Pancreas (tissue), 10 donors: ENCODE results near the gene ATXN10. TPM values are rescaled to one million over a fixed set of nuclear protein-coding genes. Genes with fewer than 3 reads are reported as not detected.

Source experiments
- ATAC-seq, 4 donors: fragments of 200-7000 bp; cut with Tn5 transposase; one replicate each; pipeline versions ENCODE4 v1.8.0 to v1.9.1; 2020; ENCODE audit warnings: mild to moderate bottlenecking in 4 of 4, moderate library complexity in 4 of 4
- DNase-seq, 6 donors: peaks; one replicate each; pipeline ENCODE4 v3.0.0-alpha.2; 2020
- FAIRE-seq: peaks from 2 replicates; lab custom pipeline; 2012; peaks lifted over from hg19 to GRCh38; lab: Jason Lieb, UNC
- H3K27ac ChIP-seq, 4 donors: fragments of 200-600 bp; sonication (generic); 1 replicate in 3 of 4; 2 replicates in 1 of 4; pipeline versions ENCODE4 v1.5.0 to v1.8.0; 2020
- H3K27me3 ChIP-seq, 4 donors: fragments of 200-600 bp; one replicate each; pipeline ENCODE4 v1.8.0; 2021
- H3K36me3 ChIP-seq, 3 donors: fragments of 200-600 bp; sonication (generic) in 1 of 3; one replicate each; pipeline versions ENCODE4 v1.5.0 to v1.8.0; 2020 to 2021
- H3K4me1 ChIP-seq, 3 donors: fragments of 200-600 bp; one replicate each; pipeline ENCODE4 v1.8.0; 2021
- H3K4me3 ChIP-seq, 4 donors: fragments of 200-600 bp; sonication (generic) in 2 of 4; one replicate each; pipeline versions ENCODE4 v1.5.0 to v1.8.0; 2020 to 2021
- H3K9me3 ChIP-seq, 4 donors: fragments of 200-600 bp; one replicate each; pipeline ENCODE4 v1.8.0; 2021
- CTCF ChIP-seq, 4 donors: fragments of 200-600 bp; sonication (generic) in 3 of 4; IDR thresholded peaks; one replicate each; pipeline versions ENCODE4 v1.5.0 to v1.8.0; 2021; ENCODE audit warnings: antibody characterized with exemption in 4 of 4
- WGBS, 2 donors: extraction: QIAGEN DNeasy Blood & Tissue Kit; methylation state at CpG; one replicate each; pipeline ENCODE4 v1.1.7; 2013; 5-methylcytosine and 5-hydroxymethylcytosine counted together
- intact Hi-C, 3 donors: fragments of 100-400 bp; cut with DNase I; formaldehyde crosslinking; loops; one replicate each; pipeline versions ENCODE4 v1.11.1 to v1.14.2; 2022
- polyA plus RNA-seq, 2 donors: library from polyadenylated mRNA; stranded (reverse); fragments of 200-250 nt; gene quantifications; one replicate each; pipeline ENCODE4 v1.2.3, GENCODE V29; 2013
- total RNA-seq, 6 donors: library from RNA; stranded (reverse); fragmentation: NEBNext Ultra II Directional in 4 of 6; extraction: Animal tissue kit (Norgen Biotek cat#: 25700) in 4 of 6; gene quantifications; one replicate each; pipeline versions ENCODE4 v1.2.1 to v1.2.4, GENCODE V29; 2021 to 2023
- donor health status: healthy with polysubstance abuse.
- donor health status: DM: no; HTN: no; CAD: no; lungs with moderate emphysema.
- donor health status: DM: no; HTN: no; CAD: no.
- donor health status: control.
- donor health status: control.
- donor health status: Bipolar disorder and iron deficiency.
- donor health status: DM: yes; HTN: yes; CAD: no.
- donor health status: DM: no; HTN: no; CAD: no.
- donor health status: DM: no; HTN: no; CAD: no.
- donor health status: DM: yes; HTN: yes; CAD: no.

ATXN10 gene
- total and polyA plus RNA-seq, 8 donors: 19.1 to 75.1 (median 62.4) TPM

GRCh38 chr22:45833613-45834012 lies 162.0 kb downstream of the ATXN10 start:
- DNase-seq (no peak), ATAC-seq (no peak), FAIRE-seq (no peak)
- no peak for TF ChIP-seq CTCF (IDR thresholded peaks at IDR 0.05)
- no peak overlapping the region for H3K27ac ChIP-seq
- H3K9me3 ChIP-seq: no peaks in the 10 kb centered on the region
- H3K27me3 ChIP-seq: no peaks in the 10 kb centered on the region
- H3K4me3 ChIP-seq: no peak overlapping the region
- 80 to 85% methylated on average over 14 of the region's 14 CpGs for WGBS, 2 donors
- intact Hi-C loops: no loop called here
- no peaks in the 10 kb centered on the region for H3K36me3 ChIP-seq
- no peaks in the 10 kb centered on the region for H3K4me1 ChIP-seq

GRCh38 chr22:45834241-45834640 lies 162.6 kb downstream of the ATXN10 start:
- DNase-seq (peak in 1 of 6 donors; percentile 15), ATAC-seq (peak in 2 of 4 donors; percentile 26 to 50), FAIRE-seq (no peak)
- Histone ChIP-seq H3K4me1 (no peaks in the 10 kb centered on the region), H3K9me3 (no peaks in the 10 kb centered on the region), H3K27me3 (no peaks in the 10 kb centered on the region), H3K36me3 (no peaks in the 10 kb centered on the region), H3K4me3 (no peak overlapping the region), H3K27ac (no peak overlapping the region)
- TF ChIP-seq CTCF (IDR thresholded peaks at IDR 0.05): no peak
- WGBS, 2 donors: 56 to 58% methylated on average over 5 of the region's 5 CpGs
- intact Hi-C loops: no loop called here

- TF ChIP-seq CTCF (IDR thresholded peaks at IDR 0.05): no peak
- no peaks in the 10 kb centered on the region for H3K36me3 ChIP-seq
- no peak overlapping the region for H3K4me3 ChIP-seq
- intact Hi-C loops: no loop called here
- H3K4me1 ChIP-seq: no peaks in the 10 kb centered on the region
- H3K9me3 ChIP-seq: no peaks in the 10 kb centered on the region
- DNase-seq (no peak), ATAC-seq (no peak), FAIRE-seq (no peak)
- no peak overlapping the region for H3K27ac ChIP-seq
- 91 to 94% methylated on average over 10 of the region's 10 CpGs for WGBS, 2 donors
- no peaks in the 10 kb centered on the region for H3K27me3 ChIP-seq
Observed at GRCh38 chr22:45834795-45835194, 163.2 kb downstream of the ATXN10 start.

GRCh38 chr22:45836418-45837169 lies 165.0 kb downstream of the ATXN10 start:
- DNase-seq (no peak), ATAC-seq (no peak), FAIRE-seq (no peak)
- no peak overlapping the region for H3K27ac ChIP-seq
- H3K36me3 ChIP-seq: no peaks in the 10 kb centered on the region
- H3K4me3 ChIP-seq: no peak overlapping the region
- no peak for TF ChIP-seq CTCF (IDR thresholded peaks at IDR 0.05)
- 93 to 97% methylated on average over 8 of the region's 8 CpGs for WGBS, 2 donors
- H3K4me1 ChIP-seq: no peaks in the 10 kb centered on the region
- no peaks in the 10 kb centered on the region for H3K9me3 ChIP-seq
- H3K27me3 ChIP-seq: no peaks in the 10 kb centered on the region
- intact Hi-C loops: no loop called here

- no peak overlapping the region for H3K4me3 ChIP-seq
- H3K27ac ChIP-seq: no peak overlapping the region
- no peaks in the 10 kb centered on the region for H3K9me3 ChIP-seq
- DNase-seq (no peak), FAIRE-seq (no peak), ATAC-seq (no peak)
- intact Hi-C loops: no loop called here
- no peaks in the 10 kb centered on the region for H3K4me1 ChIP-seq
- peaks cover 0 to 1% (median 0%) of the 10 kb centered on the region in 3 donors for H3K36me3 ChIP-seq
- TF ChIP-seq CTCF (IDR thresholded peaks at IDR 0.05): no peak
- WGBS, 2 donors: 88 to 89% methylated on average over 7 of the region's 7 CpGs
- H3K27me3 ChIP-seq: no peaks in the 10 kb centered on the region
Observed at GRCh38 chr22:45837508-45837907, 165.9 kb downstream of the ATXN10 start.
